Raji (cell line): Measurements from ENCODE around the gene ZBTB38.

Experiments used
- POLR2A ChIP-seq: IDR thresholded peaks from 2 replicates; pipeline ENCODE4 v1.6.1; 2011; ENCODE audit warnings: low read depth, low read length, control low read depth; ENCODE audit not compliant: insufficient read depth

Gene ZBTB38

DNA sequence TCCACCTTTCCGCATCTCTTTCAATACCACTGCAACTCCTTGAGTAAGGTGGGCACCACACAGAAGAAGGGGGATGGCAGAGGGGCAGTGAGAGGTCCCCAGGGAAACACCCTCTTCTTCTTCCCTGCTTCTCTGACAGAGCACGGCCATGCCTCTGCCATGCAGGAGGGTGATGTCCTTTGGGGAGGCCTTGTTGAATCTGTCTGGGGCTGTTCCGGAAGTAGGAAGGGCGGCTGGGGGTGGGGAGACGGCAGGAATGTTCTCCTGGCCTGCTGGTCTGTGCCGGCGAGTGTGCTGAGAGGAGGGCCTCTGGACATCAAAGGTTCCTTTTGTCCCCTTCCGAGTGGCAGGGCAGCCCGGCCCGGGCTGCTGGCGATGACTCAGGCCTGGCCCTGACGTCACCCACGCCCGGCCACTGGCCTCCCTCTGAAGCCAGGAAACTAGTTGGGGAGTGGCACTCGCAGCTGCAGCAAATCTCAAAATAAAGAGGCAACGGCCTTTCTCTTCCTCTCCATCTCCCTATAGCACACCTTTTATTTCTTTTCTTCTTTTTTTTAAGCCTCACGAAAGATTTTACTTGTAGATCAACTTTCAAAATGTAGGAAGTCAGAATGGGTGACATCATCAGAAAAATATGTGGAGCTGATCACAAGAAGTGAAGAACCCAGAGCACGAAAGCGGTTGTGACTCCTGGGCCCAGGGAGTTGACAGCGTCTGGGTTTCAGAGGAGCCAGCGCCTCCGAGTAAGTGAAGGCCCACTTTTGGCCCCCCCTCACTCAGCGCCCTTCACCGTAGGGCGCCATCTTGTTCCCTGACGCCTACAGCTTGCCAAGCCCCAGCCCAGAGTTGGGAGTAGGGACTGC is at the start of gene ZBTB38:
Gene ZBTB38, plus strand, starts transcription at position 443 of the 863 bp plus-strand sequence. CDS start 73,885 bp downstream, outside the sequence.
- TF ChIP-seq POLR2A = no peak

GRCh38 chr3:141320399-141321108 is 47.8 kb upstream of the ZBTB38 start:
- no peak for TF ChIP-seq POLR2A

DNA sequence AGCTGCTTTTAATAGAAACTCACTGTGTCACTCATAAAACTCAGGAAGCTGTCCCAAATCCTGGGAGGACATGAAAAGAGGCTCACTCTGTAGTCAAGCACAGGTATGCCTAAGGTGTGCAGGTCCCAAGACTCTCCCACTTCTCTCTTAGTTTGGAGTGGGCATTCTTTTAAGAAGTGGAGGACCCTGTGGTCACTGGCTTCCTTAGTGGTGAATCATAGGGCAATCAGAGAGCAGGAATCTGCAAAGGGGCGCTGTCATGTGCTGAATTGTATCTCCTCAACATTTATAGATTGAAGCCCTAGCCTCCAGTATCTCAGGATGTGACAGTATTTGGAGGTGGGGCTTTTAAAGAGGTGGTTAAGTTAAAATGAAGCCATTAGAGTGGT is 47.2 kb upstream of the ZBTB38 start:
- TF ChIP-seq POLR2A = no peak

GRCh38 chr3:141323936-141324704 is 44.2 kb upstream of the ZBTB38 start:
- TF ChIP-seq POLR2A = no peak

DNA sequence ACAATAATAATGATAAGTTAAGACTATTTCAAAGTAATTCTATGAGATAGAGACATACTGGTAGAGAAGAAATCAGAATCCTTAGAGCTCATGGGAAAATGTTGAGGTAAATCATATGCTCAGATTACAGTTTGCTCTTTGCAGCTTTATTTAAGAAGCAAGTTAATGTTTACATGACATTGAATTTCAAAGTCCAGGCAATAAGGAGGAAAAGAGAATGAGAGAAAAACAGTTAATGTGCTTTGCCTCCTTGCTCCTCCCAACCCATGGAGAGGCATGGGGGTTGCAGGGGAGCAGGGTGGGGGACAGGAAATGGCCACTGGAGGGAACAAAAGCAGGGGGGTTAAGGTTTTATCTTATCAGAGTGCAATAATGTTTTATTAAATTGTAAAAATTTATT is 42.2 kb upstream of the ZBTB38 start:
- TF ChIP-seq POLR2A = no peak

- TF ChIP-seq POLR2A = no peak
Observed at GRCh38 chr3:141326626-141327025, 41.7 kb upstream of the ZBTB38 start.

- TF ChIP-seq POLR2A = no peak
Observed at GRCh38 chr3:141328286-141329166, 39.8 kb upstream of the ZBTB38 start.

- no peak for TF ChIP-seq POLR2A
Observed at GRCh38 chr3:141330235-141330634, 38.1 kb upstream of the ZBTB38 start.

DNA sequence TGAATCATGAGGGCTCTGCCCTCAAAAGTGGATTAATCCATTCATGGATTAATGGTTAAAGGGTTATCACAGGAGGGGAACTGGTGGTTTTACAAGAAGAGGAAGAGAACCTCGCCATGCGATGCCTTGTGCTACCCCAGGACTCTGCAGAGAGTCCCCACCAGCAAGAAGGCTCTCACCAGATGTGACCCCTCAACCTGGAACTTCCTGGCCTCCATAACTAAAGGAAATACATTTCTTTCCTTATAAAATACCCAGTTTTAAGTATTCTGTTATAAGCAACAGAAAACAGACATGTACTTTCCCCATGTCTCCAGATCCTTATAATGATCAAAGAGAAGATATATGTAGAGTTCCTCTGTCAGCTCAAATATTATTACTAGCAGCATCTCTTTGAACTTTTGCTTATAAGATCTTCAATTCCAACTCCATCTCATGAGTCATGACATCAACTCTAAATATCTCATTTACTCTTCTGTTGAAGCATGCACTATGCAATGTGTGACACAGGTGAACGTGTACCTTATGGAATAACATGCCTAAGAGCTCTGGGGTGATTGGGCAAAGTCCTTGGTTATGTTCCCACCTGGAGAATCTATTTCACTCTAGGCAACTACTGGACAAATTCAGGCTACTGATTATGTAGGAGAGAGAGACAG is 37.5 kb upstream of the ZBTB38 start:
- TF ChIP-seq POLR2A = no peak

- TF ChIP-seq POLR2A = no peak
Observed at GRCh38 chr3:141331377-141332318, 36.7 kb upstream of the ZBTB38 start.

DNA sequence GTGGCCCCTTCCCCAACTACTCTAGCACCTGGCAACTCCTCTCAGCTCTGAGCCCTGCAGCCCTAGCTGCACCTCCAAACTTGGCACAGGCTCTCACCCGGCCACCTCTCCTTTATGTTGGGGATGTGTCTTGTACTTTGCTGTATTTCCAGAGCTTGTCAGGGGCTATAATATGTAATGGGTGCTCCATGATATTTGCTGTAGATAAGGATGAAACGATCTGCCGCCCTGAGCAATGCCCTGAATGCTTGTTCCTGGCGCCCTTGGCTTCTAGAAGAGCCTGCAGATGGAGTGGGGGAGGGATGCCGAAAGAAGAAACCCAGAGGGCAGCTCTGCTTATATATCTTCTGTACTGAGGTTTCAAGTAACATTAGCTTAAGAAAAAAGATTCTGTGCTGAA is 35.9 kb upstream of the ZBTB38 start:
- no peak for TF ChIP-seq POLR2A

DNA sequence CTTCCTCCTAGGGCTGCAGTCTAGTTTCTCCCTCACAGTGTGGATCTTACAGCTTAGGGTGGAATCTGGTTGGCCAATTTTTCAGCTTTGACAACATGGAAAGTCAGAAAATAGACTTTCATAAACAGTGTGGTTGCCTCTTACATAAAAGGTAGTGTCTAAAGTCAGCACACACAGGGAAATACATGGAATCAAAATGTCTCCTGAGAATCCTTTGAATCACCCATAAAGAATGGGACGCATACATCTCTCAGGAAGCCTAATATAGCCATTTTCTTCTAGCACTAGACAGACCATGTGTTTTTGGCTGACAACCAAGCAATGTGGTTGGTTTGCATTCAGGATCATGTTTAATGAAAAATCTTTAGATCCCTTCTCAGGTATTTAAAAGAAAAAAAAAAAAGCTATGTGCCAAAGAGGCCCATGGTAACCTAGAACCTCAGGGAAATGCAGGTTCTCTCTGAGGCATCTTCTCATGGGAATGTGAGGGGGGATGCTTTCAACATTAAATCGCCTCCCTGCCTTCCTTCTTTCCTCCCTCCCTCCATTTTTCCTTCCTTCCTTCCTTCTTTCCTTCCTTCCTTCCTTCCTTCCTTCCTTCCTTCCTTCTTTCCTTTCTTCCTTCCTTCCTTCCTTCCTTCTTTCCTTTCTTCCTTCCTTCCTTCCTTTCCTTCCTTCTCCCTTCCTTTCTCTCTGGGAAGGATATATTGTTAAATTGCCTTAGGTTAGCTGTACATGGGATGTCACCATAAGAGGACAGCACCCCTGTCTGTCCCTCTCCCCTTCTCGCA is 34.3 kb upstream of the ZBTB38 start:
- TF ChIP-seq POLR2A = no peak

- no peak for TF ChIP-seq POLR2A
Observed at GRCh38 chr3:141334627-141335250, 33.6 kb upstream of the ZBTB38 start.
